Lung (tissue), 12 donors: ENCODE results near the gene TMEM45B. TPM values are rescaled to one million over a fixed set of nuclear protein-coding genes. Genes with fewer than 3 reads are reported as not detected.
A peak's percentile ranks its signal among the peaks of the same experiment; 100 is the strongest.

Source experiments
- ATAC-seq: fragments of 200-7000 bp; cut with Tn5 transposase; one replicate; pipeline ENCODE4 v1.9.1; 2020; ENCODE audit warnings: moderate number of reproducible peaks; ENCODE audit not compliant: insufficient read depth, low FRiP score
- DNase-seq, 3 donors: peaks; one replicate each; pipeline ENCODE4 v3.0.0-alpha.2; 2013 to 2017
- H3K27ac ChIP-seq, 2 donors: one replicate each; pipeline ENCODE4 v1.5.1; 2013; ENCODE audit warnings: mild to moderate bottlenecking in 2 of 2, moderate library complexity in 2 of 2, control low read depth in 1 of 2, inconsistent platforms in 1 of 2, low read depth in 1 of 2, low read length in 1 of 2
- H3K27me3 ChIP-seq, 3 donors: one replicate each; pipeline ENCODE4 v1.5.1; 2013; ENCODE audit warnings: low read length in 2 of 3; ENCODE audit not compliant: control insufficient read depth in 3 of 3, insufficient read depth in 3 of 3
- H3K36me3 ChIP-seq, 4 donors: one replicate each; pipeline ENCODE4 v1.5.1; 2013; ENCODE audit warnings: low read length in 4 of 4, mild to moderate bottlenecking in 1 of 4, moderate library complexity in 1 of 4; ENCODE audit not compliant: control insufficient read depth in 4 of 4, insufficient read depth in 4 of 4
- H3K4me1 ChIP-seq, 5 donors: one replicate each; pipeline ENCODE4 v1.5.1; 2013; ENCODE audit warnings: low read length in 5 of 5, mild to moderate bottlenecking in 2 of 5, moderate library complexity in 1 of 5; ENCODE audit not compliant: control insufficient read depth in 5 of 5, insufficient read depth in 5 of 5
- H3K4me3 ChIP-seq: one replicate; pipeline ENCODE4 v1.5.1; 2013; ENCODE audit warnings: mild to moderate bottlenecking, control low read depth, moderate library complexity
- H3K9ac ChIP-seq, 2 donors: one replicate each; pipeline ENCODE4 v1.5.1; 2013; ENCODE audit warnings: low read length in 2 of 2, control low read depth in 1 of 2; ENCODE audit not compliant: insufficient read depth in 1 of 2
- H3K9me3 ChIP-seq, 4 donors: one replicate each; pipeline ENCODE4 v1.5.1; 2013; ENCODE audit warnings: low read length in 3 of 4, mild to moderate bottlenecking in 1 of 4, moderate library complexity in 1 of 4; ENCODE audit not compliant: control insufficient read depth in 4 of 4, insufficient read depth in 3 of 4
- WGBS, 2 donors: extraction: QIAGEN DNeasy Blood & Tissue Kit; methylation state at CpG; one replicate each; pipeline ENCODE4 v1.1.7; 2013; 5-methylcytosine and 5-hydroxymethylcytosine counted together
- polyA plus RNA-seq, 2 donors: library from polyadenylated mRNA; stranded (reverse); fragments of 200-250 nt; gene quantifications; one replicate each; pipeline ENCODE4 v1.2.1, GENCODE V29; 2013
- total RNA-seq, 2 donors: library from RNA; depleted of rRNA in 1 of 2; stranded (reverse); fragments of >200 nt in 1 of 2; gene quantifications; one replicate each; pipeline ENCODE4 v1.2.1, GENCODE V29; 2014 to 2021
- TF ChIP-seq, protein P1 (sequence below): IDR thresholded peaks from 2 replicates; pipeline ENCODE4 v1.5.1; 2012; ENCODE audit warnings: mild to moderate bottlenecking; ENCODE audit errors: control extremely low read depth, extremely low read depth
- donor health status: control.
- donor health status: control.
- donor health status: Bipolar disorder and iron deficiency.
- donor health status: healthy.
- donor health status: DM: yes; HTN: yes; CAD: no.

Gene TMEM45B
- total and polyA plus RNA-seq, 4 donors: 11.6 to 20.5 (median 16.0) TPM

DNA sequence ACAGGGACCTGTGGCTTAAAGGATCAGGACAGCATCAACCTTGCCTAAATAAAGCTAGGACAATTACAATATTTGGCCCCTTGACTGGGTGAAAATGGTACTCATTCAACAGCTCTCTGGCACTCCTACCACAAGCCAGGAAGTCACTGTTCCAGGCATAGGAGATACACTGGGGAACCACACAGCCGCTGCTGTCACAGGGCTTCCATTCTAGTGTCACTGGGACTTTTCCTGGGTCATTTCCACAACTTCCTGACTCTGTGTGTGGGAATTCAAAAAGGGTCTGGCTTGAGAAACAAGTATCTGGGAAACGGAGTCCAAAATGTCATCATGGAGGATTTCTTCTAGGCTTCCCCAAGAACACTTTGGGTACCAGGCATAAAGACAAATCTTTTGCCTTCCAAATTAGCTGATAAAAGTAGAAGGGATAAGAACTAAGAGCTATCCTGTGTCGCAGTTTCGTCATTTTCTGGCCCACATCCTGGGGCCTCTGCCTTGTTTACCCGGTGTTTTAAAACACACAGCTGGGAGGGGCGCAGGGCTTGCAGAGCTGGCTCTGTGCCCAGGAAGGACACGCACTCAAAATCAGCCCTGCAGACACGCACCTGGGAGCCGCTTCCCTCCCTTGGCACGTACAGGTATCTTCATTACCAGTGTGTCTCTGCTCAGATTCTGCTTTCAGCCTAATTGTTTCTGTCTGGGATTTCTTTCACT lies 38.0 kb downstream of the TMEM45B start:
- TF ChIP-seq, protein P1, sequence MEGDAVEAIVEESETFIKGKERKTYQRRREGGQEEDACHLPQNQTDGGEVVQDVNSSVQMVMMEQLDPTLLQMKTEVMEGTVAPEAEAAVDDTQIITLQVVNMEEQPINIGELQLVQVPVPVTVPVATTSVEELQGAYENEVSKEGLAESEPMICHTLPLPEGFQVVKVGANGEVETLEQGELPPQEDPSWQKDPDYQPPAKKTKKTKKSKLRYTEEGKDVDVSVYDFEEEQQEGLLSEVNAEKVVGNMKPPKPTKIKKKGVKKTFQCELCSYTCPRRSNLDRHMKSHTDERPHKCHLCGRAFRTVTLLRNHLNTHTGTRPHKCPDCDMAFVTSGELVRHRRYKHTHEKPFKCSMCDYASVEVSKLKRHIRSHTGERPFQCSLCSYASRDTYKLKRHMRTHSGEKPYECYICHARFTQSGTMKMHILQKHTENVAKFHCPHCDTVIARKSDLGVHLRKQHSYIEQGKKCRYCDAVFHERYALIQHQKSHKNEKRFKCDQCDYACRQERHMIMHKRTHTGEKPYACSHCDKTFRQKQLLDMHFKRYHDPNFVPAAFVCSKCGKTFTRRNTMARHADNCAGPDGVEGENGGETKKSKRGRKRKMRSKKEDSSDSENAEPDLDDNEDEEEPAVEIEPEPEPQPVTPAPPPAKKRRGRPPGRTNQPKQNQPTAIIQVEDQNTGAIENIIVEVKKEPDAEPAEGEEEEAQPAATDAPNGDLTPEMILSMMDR: no peak
- peaks cover 0 to 3% (median 0%) of the 10 kb centered on the region in 4 donors for H3K9me3 ChIP-seq
- H3K36me3 ChIP-seq: peaks cover 0 to 2% (median 0%) of the 10 kb centered on the region in 4 donors
- DNase-seq (peak; percentile 65 to 87 (median 69)), ATAC-seq (peak; percentile 10)
- H3K4me3 ChIP-seq: no peak overlapping the region
- 17 to 21% methylated on average over 10 of the region's 10 CpGs for WGBS, 2 donors
- no peaks in the 10 kb centered on the region for H3K27me3 ChIP-seq
- no peak overlapping the region for H3K9ac ChIP-seq
- H3K4me1 ChIP-seq: peaks cover 0 to 14% (median 10%) of the 10 kb centered on the region in 5 donors
- H3K27ac ChIP-seq: peak overlapping the region in 1 of 2 donors; percentile 57

DNA sequence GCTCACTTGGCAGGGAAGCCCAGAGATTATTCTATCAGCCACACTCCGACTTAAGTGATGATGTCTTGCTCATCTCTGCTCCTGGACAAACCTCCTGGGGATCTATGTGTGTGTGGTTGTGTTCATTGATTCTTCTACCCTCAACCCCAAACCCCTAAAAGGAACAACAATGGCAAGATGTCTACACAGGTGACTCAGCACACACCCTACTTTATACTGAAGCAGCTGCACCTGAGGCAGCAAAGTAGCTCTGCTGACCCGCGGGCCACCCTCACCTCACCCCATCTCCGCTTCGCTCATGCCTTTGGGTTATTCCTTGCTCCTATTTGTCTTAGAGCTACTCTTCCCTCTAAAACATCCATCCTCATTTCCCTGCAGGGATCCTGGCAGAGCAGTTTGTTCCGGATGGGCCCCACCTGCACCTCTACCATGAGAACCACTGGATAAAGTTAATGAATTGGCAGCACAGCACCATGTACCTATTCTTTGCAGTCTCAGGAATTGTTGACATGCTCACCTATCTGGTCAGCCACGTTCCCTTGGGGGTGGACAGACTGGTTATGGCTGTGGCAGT lies 38.7 kb downstream of the TMEM45B start:
- ATAC-seq (no peak), DNase-seq (no peak)
- peaks cover 0 to 14% (median 9%) of the 10 kb centered on the region in 5 donors for H3K4me1 ChIP-seq
- H3K27me3 ChIP-seq: no peaks in the 10 kb centered on the region
- peaks cover 0 to 4% (median 0%) of the 10 kb centered on the region in 4 donors for H3K36me3 ChIP-seq
- no peak overlapping the region for H3K9ac ChIP-seq
- H3K9me3 ChIP-seq: peaks cover 0 to 3% (median 0%) of the 10 kb centered on the region in 4 donors
- no peak overlapping the region for H3K4me3 ChIP-seq
- WGBS, 2 donors: 83 to 93% methylated on average over 7 of the region's 7 CpGs
- H3K27ac ChIP-seq: no peak overlapping the region
- TF ChIP-seq, protein P1: no peak

DNA sequence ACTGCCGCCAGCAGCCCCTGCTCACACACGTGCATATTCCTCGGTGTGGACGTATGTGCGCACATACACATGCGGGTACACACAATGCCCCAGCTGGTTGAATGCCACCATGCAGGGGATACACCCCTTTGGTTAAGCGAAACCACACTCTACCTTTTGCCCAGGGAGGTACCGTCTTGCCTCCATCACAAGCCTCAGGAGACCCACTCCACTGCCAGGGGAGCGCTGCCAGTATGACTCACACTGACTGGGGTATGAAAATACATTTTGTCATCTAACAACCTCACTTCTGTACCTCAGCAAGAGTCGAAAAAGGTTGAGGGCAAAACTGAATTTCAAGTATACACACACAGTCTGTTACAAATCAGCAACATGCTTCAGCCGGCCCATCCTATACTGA lies 39.4 kb downstream of the TMEM45B start:
- Histone ChIP-seq H3K27ac (no peak overlapping the region), H3K9ac (no peak overlapping the region)
- TF ChIP-seq, protein P1: no peak

More for the DNA sequence above, 39.4 kb downstream of the TMEM45B start:
- Histone ChIP-seq H3K4me3 (no peak overlapping the region), H3K9me3 (peaks cover 0 to 1% (median 0%) of the 10 kb centered on the region in 4 donors), H3K4me1 (peaks cover 0 to 14% (median 9%) of the 10 kb centered on the region in 5 donors), H3K36me3 (peaks cover 0 to 7% (median 4%) of the 10 kb centered on the region in 4 donors), H3K27me3 (no peaks in the 10 kb centered on the region)
- no peak for DNase-seq
- no peak for ATAC-seq
- WGBS, 2 donors: 93 to 95% methylated on average over 11 of the region's 11 CpGs
